22Rv1 (cell line): Measurements from ENCODE around the gene CAMK2D.
A peak's percentile ranks its signal among the peaks of the same experiment; 100 is the strongest.

Source experiments
- H3K27ac ChIP-seq: fragments of 450-650 bp; 2 replicates; pipeline ENCODE4 v1.5.1; 2017
- ZFX ChIP-seq: fragments of 450-650 bp; IDR thresholded peaks from 2 replicates; pipeline ENCODE4 v1.6.1; 2017; ENCODE audit warnings: antibody characterized with exemption, borderline replicate concordance
- TF ChIP-seq, protein P1 (sequence below): fragments of 450-650 bp; IDR thresholded peaks from 2 replicates; pipeline ENCODE4 v1.5.1; 2017; ENCODE audit warnings: mild to moderate bottlenecking

The CAMK2D gene

DNA sequence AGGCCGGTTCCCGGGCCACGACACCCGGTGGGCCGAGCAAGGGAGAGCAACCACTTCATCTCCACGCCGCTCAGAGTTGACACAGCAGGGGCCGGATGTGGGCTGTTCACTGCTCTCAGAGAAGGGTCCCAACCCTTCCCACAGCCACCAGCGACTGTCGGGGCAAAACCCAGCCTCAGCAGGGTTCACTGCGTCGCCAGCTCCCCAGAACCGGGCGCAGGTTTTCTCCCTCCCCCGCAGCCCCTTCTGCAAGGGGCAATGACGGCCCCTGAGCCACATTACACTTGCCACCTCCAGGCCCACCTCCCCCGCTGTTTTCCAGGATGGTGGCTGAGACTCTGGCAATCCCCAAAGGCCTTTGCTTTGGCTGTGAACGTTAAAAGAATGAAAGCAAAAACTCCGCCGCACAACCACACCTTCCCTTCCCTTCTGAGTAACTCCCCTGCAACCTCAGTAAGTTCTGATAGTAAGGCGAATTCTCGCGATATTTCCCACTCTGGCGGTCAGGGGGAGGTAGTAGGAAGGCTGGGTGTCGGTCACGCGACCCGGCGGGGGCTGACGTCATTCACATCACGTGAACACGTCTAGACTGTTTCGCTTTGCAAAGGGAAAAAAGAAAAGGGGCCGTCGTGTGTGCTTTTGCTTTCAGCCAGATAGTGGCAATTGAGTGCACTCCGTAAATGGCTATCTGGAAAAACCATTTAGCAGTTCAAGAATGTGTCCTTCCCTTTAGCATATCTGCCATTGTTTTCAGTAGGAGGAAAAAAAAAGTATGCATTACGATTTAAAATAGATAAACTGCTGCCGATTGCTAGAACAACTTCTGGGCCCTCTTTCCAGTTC, 869 bp upstream of the CAMK2D start:
- no peak for TF ChIP-seq ZFX
- TF ChIP-seq, protein P1, sequence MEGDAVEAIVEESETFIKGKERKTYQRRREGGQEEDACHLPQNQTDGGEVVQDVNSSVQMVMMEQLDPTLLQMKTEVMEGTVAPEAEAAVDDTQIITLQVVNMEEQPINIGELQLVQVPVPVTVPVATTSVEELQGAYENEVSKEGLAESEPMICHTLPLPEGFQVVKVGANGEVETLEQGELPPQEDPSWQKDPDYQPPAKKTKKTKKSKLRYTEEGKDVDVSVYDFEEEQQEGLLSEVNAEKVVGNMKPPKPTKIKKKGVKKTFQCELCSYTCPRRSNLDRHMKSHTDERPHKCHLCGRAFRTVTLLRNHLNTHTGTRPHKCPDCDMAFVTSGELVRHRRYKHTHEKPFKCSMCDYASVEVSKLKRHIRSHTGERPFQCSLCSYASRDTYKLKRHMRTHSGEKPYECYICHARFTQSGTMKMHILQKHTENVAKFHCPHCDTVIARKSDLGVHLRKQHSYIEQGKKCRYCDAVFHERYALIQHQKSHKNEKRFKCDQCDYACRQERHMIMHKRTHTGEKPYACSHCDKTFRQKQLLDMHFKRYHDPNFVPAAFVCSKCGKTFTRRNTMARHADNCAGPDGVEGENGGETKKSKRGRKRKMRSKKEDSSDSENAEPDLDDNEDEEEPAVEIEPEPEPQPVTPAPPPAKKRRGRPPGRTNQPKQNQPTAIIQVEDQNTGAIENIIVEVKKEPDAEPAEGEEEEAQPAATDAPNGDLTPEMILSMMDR = no peak; the same call in 1 of the 2 replicates
- peak overlapping the region; percentile 100 for H3K27ac ChIP-seq

DNA sequence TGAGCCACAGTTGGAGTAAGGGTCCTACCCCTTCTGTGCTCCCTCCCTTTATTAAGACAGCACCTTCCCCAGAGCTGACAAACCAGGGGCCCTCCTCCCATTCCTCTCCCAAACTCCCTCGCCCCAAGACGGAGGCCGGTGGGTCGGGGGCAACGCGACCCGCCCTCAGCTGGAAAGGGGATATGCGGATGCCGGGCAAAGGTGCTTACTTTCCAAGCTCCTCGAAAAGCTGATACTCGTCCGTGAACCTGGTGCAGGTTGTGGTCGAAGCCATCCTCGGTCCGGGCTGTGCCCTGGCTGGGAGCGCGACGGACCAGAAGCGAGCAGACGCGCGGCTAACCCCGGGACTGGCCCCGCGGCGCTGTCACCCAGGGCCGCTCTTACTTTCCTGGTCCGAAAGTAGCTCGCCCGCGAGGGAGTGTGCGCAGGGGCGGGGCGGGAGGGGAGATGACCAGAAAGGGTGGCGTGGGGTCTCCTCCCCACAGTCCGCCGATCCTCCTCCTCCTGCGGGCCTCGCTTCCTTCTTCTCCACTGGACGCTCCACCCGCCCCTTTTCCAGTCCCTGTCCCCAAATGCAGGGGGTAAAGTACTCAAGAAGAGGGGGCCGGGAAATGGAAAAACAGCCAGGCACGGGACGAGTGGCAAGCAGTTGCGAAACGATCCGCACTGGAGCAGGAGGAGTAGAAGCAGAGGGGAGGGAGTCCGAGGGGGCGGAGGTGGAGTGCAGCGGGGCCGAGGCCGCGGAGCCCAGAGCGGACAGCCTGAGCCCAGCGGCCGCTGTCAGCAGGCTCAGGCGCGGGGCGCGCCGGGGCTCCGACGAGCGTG, 531 bp downstream of the CAMK2D start:
- H3K27ac ChIP-seq = peak overlapping the region; percentile 100
- TF ChIP-seq ZFX = no peak
- TF ChIP-seq, protein P1 = no peak

DNA sequence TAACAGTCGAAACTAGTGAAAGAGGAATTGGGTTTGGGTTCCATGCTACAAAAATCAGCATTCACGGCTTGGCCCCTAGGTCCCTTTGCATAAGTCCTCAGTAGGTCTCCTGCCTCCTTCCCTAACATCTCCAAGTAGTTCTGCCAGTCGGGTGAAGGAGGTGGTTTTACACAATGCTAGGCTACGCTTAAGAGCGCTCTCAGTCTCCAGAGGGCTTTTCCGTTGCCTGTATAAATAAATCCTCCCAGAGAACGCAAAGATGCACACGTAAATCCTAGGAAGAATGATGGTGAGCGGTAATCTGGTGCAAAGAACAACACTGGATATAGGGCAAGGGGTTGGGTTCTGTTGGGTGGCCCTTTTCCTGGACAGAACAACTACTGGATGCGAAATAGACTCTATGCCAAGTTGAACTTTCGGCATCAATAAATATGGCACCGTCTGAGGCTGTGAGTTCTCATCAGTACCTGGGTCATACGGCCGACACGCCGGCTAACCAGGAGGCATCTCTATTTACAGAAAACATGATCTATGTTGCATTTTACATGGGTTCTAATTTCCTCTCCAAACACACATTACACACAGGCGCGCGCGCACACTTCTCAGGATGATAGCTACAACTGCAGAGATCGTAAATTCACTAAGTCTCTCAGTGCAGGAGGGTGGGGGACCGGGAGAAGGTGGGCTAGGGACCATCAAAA, 1.3 kb downstream of the CAMK2D start:
- peak overlapping the region; percentile 100 for H3K27ac ChIP-seq
- TF ChIP-seq, protein P1 = no peak
- TF ChIP-seq ZFX = no peak

DNA sequence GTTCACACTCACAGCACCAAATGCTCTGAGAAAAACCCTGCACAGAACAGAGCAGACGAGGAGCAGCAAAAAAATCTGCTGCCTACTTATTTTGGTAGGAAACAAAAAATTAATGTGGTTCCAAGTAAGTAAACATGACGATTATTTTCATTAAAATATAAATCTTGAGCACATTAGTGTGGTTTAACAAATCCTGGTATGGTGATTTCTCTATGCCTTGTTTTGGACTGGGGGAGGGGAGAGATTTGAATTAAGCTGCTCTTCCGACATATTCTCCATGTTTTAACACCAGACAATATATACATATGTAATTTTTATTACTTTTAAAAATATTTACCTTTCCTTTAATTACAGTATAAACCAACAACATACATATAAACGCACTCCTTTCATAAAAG, 1.8 kb downstream of the CAMK2D start:
- TF ChIP-seq, protein P1 = no peak
- no peak for TF ChIP-seq ZFX
- H3K27ac ChIP-seq = peak overlapping the region; percentile 100

DNA sequence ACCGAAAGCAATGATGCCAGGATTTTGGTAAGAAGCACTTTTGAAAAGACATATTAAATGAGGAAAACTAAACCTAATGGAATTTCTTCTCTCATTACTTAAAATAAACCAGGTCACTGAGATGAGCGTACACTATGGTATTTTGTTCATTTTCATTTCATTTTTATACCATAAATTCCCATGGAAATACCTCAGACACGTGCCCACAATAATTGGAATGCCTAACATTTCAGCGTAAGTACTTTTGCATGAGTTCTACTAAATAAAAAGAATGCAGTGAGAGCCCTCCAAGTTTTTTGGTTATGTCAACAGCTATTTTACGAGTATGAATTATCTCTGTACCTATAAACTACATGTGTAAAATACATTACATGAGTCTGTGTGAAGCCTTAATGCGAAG, 3.2 kb downstream of the CAMK2D start:
- no peak overlapping the region for H3K27ac ChIP-seq
- no peak for TF ChIP-seq ZFX
- TF ChIP-seq, protein P1 = no peak

DNA sequence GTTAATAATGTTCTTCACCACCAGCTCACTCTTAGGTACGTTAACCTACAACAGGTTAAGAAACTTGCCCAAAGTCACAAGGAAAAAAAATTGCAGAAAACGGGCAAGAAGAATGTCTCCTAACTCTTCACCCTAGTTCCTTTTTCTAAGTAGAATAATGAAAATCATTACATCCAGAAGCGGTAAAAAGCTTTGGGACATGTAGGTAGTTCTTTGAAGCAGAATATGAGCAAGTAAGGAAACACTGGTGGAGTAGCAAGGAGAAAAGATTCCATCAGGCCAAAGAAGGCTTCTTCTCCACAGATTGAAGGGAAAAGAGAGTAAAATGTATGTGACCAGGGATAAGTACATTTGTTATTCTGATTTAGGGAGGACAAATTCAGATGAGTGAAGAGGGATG, 4.1 kb downstream of the CAMK2D start:
- H3K27ac ChIP-seq = no peak overlapping the region
- TF ChIP-seq ZFX = no peak
- TF ChIP-seq, protein P1 = no peak
